ENCODE results near the gene ENTPD8.

Gene ENTPD8

DNA sequence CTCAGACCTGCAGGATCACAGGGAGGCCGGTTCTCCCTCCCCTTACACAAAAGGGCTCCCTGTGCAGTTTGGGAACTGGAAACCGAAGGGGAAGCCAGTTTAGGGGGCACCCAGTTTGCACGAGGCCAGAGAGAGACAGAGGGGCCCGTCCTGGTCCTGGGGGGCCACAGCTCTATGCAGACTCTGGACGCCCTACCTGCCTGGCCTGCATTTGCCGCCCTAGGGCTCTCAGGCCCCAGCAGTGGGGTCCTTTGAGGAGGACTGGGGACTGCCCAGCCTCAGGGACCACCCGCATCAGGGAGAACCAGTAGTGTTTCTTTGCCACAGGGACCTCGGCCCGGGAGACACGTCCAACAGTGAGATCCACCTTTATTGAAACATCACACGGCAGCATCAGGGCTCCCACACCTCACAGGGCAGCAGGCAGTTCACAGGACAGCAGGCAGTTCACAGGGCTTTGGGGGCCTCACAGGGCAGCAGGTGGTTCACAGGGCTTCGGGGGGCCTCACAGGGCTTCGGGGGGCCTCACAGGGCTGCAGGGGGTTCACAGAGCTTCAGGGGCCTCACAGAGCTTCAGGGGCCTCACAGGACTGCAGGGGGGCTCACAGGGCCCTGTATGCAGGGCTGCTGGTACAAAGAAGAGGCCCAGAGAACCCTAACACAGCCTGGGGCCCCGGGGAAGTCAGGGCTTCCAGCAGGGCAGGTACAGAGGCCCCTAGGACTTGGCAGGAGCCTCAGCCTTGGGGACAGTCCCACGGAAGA is 18.6 kb upstream of the ENTPD8 start:
- DNase-seq (ENCODE audit: low read depth), result no peak
- TF ChIP-seq, protein P1, sequence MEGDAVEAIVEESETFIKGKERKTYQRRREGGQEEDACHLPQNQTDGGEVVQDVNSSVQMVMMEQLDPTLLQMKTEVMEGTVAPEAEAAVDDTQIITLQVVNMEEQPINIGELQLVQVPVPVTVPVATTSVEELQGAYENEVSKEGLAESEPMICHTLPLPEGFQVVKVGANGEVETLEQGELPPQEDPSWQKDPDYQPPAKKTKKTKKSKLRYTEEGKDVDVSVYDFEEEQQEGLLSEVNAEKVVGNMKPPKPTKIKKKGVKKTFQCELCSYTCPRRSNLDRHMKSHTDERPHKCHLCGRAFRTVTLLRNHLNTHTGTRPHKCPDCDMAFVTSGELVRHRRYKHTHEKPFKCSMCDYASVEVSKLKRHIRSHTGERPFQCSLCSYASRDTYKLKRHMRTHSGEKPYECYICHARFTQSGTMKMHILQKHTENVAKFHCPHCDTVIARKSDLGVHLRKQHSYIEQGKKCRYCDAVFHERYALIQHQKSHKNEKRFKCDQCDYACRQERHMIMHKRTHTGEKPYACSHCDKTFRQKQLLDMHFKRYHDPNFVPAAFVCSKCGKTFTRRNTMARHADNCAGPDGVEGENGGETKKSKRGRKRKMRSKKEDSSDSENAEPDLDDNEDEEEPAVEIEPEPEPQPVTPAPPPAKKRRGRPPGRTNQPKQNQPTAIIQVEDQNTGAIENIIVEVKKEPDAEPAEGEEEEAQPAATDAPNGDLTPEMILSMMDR (conservative IDR thresholded peaks at IDR 0.05; ENCODE audit: low read length), result no peak
- peak overlapping the region; percentile 54 for H3K4me3 ChIP-seq (ENCODE audit: low read length)

DNA sequence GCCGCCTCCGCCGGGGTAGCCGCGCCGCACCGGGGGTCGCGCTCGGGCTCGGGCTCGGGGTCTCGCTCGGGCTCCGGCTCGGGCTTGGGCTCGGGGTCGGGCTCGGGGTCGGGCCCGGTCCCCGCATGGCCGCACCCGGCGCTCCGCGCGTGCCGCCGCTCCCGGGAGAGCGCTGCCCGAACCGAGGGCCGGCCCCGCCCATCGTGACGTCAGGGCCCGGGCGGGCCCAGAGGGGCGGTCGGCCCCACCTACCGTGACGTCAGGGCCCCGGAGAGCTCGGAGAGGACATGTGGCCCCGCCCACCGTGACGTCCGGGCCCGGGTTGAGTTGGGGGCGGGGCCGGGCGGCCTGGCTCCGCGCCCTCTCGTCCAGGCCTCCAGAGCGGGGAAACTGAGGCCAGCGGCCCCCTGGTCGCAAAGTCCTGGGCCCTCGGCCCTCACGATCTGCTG is 18.0 kb upstream of the ENTPD8 start, which contains the start of gene NSMF:
NSMF (minus strand) TSS at position 183 of the 449 bp plus-strand sequence. CDS start 232 bp downstream, outside the sequence.
- TF ChIP-seq, protein P1 (conservative IDR thresholded peaks at IDR 0.05; ENCODE audit: low read length), result no peak
- H3K4me3 ChIP-seq (ENCODE audit: low read length), result peak within 1 kb of the TSS; percentile 67
- DNase-seq (ENCODE audit: low read depth), result peak; percentile 83

DNA sequence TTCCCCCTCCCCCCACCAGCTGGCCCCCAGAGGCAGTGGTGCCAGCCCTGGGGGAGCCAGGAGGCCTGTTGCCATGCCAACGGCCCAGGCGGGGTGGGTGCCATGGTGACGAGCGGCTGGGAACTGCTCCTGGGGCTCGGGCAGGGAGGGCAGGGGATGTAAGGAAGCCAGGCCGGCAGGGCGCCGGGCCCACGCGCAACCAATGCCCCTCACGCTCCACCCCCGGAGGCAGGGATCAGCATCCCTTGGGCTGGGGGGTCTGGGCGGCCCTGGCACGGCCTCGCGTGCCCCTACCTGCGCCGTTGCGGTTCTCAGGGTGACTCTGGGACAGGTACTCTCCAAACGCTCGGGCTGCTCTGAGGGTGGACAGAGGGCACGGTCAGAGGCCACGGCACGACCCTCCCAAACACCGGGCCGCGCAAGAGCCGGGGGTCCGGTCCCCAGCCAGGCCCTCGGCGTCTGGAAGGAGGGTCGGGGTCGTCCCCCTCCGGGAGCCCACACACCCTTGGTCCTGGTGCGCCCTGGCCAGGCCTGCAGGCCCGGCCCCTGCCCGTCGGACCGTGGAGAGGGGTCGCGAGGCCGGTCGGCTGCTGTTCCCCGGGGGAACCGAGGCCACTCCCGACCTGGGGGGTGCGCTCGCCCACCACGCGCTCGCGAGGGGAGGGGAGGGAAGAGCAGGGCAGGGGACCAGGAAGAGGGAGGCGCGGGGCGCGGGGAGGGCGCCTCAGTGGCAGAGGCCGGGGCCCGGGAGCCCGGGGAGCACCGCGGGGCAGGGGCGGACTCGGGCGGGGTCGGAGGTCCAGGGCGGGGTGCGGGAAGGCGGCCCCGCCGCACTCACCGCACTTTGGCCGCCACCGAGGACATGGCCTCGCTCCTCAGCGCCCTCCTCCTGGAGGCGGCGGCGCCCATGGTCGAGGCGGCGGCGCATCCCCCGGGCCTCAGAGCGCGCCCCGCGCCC is 17.3 kb upstream of the ENTPD8 start:
- DNase-seq (ENCODE audit: low read depth), result no peak
- peak overlapping the region; percentile 67 for H3K4me3 ChIP-seq (ENCODE audit: low read length)
- TF ChIP-seq, protein P1 (conservative IDR thresholded peaks at IDR 0.05; ENCODE audit: low read length), result no peak

DNA sequence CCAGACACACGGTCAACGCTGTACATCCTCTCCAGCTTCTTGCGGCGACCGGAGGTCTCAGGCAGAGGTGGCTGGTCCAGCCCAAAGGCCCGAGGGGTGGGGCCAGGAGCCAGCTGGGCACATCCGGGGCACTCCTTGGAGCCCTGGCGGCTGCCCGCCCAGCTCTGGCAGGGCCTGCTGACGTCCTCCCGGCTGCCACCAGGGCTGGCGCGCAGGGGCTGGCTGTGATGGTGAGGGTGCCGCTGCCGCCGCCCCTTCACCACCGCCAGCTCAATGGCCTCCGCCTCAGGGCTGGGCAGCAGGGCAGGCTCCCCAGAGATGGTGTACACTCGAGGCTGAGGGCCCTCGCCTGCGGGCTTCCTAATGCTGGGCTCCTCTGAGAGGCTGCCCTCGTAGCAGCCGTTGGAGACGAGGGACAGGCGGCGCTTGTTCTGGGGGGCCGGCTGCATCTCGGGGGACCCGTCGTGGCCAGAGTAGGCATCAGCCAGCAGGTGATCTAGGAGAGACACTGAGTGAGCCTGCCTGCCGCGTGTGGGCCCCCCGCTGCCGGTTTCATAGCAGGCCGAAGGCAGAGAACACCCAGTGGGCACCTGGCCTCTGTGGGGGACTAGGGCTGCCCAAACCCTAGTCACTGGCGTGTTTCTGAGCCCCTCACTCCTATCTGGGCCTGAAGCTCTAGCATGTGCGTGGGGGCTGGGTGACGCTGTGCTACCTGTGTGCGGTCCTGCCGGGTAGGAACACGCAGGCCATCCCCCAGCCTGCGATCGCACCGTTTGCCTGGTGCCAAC is 16.4 kb upstream of the ENTPD8 start:
- H3K4me3 ChIP-seq (ENCODE audit: low read length), result peak overlapping the region; percentile 67
- DNase-seq (ENCODE audit: low read depth), result no peak
- TF ChIP-seq, protein P1 (conservative IDR thresholded peaks at IDR 0.05; ENCODE audit: low read length), result no peak

DNA sequence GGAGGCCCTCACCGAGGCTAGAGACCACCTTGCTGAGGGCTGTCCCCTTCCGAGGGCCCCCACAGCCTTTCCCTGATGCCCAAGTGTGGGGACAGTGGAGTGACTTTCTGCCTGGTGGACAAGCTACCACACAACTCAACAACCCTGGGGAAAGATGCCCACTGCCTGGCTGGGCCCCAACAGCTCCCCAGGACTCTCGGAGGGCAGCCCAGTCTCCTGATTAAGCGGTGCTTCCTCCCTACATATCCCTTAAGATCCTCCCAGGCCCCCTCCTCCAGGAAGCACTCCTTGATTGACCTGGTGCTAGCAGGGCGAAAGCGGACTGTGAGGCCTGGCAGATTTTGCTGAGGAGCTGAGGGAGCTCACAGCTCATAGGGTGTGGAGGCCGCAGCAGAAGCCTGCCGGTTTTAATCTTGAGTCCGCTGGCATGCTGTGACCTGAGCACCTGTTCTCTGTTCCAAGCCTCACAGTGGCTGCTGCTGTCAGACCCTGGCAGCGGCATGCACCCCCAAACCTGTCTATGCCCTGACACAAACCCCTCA is 15.8 kb upstream of the ENTPD8 start:
- no peak for DNase-seq (ENCODE audit: low read depth)
- TF ChIP-seq, protein P1 (conservative IDR thresholded peaks at IDR 0.05; ENCODE audit: low read length), result no peak
- no peak overlapping the region for H3K4me3 ChIP-seq (ENCODE audit: low read length)

DNA sequence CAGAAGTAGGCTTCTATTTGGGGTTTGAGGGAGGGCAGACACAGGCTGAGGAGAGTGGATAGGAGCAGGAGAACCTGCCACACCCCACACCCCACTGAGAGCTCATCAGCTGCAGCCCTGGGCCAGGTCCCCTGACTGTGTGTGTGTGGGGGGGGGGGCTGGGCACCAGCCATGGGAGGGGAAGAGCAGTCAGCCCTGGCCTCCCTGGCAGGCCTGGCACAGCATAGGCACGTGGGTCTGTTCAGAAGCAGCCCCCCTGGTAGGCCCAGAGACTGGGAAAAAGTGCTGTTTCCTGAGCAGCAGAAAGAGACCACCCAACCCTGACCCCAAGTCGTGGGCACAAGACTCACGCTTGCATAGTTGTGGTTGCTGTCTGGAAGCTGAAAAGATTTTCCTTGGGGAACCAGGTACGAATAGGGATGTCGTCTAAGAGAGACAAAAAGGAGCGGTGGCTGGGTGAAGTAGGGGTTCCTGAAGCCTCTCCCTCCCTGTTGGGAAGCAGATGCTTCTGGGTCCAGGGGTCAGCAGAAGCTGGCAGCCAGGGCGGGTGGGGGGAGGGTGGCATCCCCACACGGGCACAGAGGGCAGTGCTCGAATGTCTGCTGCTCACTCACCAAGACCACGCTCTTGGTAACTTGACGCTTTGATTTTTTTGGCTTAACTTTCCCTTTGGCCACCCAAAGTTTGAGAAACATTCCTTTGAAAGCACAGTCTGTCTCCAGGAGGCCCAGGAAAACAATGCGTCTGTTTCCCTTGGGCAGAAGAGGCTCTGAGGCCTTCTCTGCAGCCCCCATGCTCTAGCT is 15.1 kb upstream of the ENTPD8 start:
- peak; percentile 16 for DNase-seq (ENCODE audit: low read depth)
- no peak overlapping the region for H3K4me3 ChIP-seq (ENCODE audit: low read length)
- TF ChIP-seq, protein P1 (conservative IDR thresholded peaks at IDR 0.05; ENCODE audit: low read length), result no peak
